RPMI8226 (cell line): Measurements from ENCODE around the gene PTPRD.

Experiments
- DNase-seq: peaks from one replicate; pipeline ENCODE4 v3.0.0-alpha.2; 2015

The PTPRD gene

DNA sequence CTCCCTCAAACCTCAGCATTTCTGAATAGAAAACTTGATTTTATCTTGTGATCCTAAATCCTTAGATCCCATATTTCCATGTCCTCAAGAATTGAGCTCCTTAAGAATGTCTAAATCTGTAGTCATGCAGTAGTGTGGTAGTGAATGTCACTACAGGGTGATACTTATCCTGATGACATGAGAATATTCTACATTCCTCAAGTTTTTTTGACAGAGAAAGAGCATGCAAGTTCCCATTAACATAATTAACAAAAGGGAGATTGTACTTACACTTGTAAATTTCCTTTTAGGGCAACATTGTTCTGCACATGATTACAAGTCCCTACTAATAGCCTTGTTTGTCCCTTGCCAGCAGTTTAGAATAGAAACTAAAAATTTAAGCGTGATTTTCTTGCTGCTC lies 352.3 kb downstream of the PTPRD start:
- no peak for DNase-seq

GRCh38 chr9:10259668-10260067 lies 353.1 kb downstream of the PTPRD start:
- DNase-seq, result no peak

GRCh38 chr9:10255758-10256157 lies 357.0 kb downstream of the PTPRD start:
- no peak for DNase-seq

DNA sequence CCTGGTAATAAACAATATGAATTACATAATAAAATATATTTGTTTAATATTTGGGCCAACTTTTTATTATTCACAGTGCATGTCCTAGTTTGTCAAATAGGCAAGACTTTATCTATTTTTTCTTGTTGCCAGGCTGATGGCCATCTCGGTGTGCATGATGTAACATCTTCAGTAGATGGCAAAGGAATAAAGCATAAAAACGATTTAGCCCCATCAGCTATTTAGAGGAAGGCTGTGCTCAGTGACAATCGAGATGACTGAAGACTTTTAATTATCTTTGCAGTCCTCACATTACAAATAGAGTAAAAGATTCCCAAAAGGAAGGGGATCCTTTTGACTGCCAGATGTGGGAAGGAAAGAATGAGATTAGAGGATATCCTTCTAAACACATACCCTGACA lies 358.5 kb downstream of the PTPRD start:
- DNase-seq, result no peak

- no peak for DNase-seq
These were observed 359.5 kb downstream of the PTPRD start for GRCh38 chr9:10253341-10253740.

- no peak for DNase-seq
These were observed 360.6 kb downstream of the PTPRD start for GRCh38 chr9:10252174-10252573.

DNA sequence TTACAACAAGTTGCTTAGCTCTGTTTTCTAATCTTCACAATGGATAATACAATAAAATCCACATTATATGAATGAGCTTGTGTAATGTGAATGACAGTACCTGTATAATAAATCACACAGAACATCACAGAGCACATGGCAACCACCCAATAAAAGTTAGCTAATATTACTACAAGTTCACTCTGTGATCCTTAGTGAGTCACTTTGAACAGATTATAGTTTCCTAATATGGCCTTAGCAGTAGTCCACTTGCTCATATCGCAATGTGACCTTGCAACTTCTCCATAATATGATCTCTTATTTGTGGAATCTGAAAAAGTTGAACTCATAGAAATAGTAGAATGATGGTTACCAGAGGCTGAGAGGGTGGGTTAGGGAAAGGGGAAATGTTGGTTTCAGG lies 361.3 kb downstream of the PTPRD start:
- DNase-seq, result no peak

DNA sequence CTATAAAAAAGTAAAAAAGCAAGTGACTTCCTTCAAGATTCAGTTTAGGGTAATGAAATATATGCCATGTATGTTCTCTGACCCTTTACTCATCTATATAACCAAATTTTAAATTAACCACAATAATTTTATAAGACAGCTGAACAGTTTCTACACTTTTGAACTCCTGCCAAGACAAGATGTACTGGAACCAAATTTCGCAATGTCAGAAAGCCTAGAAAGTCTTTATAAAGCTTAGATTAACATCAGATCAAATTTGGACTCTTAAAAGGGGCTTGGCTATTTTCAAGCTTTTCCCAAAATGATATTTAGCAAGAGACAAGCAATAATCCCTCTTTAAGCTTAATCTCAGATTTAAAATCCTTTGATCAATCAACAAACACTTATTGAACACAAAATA lies 362.6 kb downstream of the PTPRD start:
- DNase-seq, result no peak

DNA sequence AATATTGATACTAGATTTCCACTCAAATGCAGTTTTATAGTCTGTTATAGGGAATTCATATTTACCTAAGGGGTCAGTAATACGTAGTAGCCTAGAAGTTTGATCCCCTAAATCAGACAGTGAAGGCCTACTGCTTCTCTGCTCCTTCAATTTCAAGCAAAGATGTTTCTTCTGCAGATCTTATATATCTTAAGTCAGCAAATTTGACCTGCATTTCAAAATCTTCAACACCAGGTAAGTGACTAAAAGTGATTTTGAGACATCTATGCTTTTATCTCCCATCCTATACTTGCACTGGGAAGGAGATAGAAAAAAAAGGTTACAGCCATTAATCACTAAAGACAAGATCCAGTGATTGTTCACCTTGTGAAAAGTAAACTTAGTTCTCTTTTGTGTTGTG lies 363.9 kb downstream of the PTPRD start:
- no peak for DNase-seq

- DNase-seq, result no peak
These were observed 370.5 kb downstream of the PTPRD start for GRCh38 chr9:10242255-10242654.

- DNase-seq, result no peak
These were observed 374.7 kb downstream of the PTPRD start for GRCh38 chr9:10238087-10238486.

DNA sequence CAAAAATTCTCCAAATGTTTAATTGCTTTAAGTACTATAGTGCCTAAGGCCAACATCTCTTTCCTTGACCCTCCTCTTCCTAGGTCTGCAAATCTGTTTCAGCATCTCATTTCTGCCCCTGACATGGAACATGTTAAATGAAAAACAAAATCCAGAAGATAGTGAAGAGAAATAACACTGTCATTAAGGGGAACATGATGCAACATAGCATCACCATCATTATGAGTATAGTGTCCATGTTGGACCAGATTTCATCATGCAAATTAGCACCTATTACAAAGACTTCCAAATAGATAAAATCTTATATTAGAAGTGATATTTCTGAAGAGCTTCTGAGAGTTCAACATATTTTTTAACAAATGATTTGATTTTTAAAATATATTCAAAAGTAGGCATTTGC lies 375.2 kb downstream of the PTPRD start:
- no peak for DNase-seq

DNA sequence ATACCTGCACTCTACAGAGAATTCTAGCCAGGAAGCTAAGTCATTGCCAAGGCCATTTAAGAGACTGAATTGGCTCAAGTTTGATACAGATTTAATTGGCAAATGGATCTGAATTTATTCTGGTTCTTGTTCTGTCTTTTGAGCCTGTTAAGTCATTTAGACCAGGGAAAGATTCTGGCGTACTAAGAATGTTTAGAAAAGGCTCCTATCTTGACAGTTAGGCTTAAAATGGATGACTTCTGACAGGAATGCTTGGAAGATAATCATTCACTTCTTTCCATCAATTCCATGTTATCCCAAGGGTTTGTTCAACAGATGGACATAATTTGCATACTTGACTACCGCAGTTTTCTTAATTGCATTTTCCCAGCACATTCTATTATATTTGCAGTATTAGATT lies 376.6 kb downstream of the PTPRD start:
- DNase-seq, result no peak

DNA sequence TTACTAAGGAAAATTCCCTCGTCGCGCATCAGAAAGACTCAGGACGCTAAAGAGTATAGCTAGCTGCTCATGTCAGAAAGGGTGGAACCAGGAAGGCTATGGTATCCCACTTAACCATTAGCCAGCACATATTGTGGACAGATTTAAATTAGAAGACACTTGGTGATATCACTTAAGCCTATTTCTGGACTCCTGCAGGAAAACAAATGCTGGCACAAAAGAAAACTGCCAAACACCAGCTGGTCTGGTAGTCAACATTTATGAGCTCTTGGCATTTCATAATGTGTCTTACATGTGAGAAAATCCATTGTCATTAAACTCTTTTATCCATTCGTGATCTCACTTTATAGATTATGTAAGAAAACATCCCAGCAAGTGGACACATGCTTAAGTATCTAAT lies 377.4 kb downstream of the PTPRD start:
- DNase-seq, result no peak

DNA sequence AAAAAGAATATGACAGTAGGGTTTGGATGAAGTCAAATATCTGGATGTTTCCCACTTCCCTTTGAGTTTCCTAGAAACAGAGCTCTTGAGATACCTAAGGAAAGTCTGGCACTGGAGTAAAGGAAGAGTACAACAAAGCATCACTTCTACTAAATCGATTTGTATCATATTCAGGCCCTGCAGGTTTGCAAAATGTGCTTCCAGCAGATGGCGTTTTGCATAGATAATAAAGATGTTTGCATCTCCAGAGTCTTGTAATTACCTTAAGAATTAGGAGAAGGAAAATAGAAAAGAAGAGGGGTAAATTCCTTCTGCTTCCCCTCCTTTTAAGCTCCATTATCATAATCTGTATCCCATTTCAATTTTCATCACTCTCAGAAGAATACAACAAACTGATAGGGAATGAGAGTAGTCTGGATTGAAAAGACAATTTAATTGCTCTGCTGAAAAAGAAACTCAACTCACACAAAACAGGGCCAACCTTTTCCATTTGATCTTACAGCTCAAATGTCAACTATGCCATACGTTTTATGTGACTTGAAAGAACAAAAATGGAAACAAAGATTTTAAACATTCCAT lies 380.4 kb downstream of the PTPRD start:
- peak; percentile 11 for DNase-seq

DNA sequence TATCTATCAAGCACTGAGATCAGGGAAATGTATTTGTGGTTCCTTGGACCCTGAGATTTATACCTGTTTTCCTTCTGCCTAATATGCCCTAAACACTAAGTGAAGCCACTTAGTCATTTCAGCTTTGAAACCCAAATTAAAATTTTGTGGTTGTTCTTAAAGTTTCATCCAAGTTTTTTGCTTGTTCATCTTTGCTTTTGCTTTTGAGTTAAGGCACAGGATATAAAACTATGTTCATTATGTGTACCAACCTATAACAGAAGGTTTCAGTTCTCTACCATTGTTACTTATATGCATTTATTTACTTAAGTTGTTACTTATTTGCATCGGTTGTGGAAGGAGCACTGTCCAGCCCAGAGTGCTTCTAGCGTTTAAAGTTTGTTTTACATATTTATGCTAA lies 382.3 kb downstream of the PTPRD start:
- no peak for DNase-seq

GRCh38 chr9:10228082-10228481 lies 384.7 kb downstream of the PTPRD start:
- DNase-seq, result no peak

GRCh38 chr9:10226996-10227395 lies 385.8 kb downstream of the PTPRD start:
- no peak for DNase-seq

DNA sequence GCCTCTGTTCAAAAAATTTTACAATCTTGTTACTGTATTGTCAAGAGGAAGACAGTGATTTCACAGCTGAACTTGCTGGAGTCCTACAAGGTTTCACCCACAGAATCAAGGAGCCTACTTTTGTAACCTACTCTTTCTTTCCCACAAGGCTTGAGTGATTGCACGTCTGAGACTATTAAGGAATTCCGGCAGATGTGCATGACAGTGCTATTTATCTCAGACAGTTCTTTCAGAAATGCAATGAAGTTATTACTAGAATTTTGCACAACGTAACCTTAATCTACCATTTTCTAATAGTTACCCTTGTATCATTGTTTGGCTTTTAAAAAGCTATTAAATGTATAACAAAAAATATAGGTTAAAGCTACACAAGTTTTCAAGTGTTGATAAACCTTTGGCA lies 400.1 kb downstream of the PTPRD start:
- DNase-seq, result no peak

DNA sequence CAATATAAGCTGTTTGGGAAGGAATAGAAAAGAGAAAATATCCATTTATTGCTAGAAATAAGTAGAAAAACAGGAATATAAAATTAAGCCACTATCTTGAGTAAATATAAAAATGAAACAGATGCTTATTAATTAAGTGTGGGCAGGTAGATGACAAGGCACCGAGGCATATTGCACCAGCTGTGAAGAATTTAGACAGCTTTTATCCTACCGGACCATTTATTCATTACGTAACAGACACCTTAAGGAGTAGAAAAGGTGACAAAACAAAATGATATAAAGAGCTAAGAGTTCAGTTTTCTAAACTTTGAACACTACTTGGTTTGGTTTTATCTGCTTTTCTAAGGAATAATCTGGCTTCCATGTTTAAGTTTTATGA lies 404.1 kb downstream of the PTPRD start:
- DNase-seq, result no peak

DNA sequence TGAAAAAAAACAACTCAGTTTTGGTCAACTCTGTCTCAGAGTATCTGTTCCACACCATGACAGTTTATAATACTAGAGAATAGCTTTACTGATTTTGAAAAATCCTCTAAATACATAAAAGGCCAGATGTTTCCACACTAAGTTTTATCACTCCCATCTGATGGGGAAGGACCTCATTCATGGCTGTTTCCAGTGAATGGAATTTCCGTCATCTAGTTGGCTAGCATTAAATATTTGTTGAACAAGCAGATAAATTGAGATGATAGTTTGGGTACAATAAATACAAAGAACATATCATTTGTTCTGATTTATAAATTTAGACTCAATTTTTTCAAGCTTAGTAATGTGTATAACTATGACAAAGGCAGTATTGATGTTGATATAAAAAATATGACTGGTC lies 408.5 kb downstream of the PTPRD start:
- DNase-seq, result no peak

DNA sequence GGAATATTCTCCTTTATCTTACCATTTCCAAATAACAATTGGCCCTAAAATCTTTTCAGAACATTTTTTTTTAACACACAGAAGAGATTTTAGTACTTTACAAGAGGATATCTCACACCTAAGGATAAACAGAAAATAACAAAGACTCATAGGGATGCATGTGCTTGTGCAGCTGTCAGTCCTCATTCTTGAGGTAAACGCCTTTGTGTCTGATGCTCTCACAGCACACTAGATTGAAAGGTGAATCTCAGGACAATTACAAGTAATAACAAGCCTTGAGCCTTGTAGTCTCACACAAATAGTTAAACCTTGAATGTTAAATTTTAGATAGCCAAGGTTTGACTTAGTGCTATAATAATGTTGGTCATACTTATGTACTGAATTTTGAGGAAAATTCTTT lies 439.2 kb downstream of the PTPRD start:
- DNase-seq, result no peak

DNA sequence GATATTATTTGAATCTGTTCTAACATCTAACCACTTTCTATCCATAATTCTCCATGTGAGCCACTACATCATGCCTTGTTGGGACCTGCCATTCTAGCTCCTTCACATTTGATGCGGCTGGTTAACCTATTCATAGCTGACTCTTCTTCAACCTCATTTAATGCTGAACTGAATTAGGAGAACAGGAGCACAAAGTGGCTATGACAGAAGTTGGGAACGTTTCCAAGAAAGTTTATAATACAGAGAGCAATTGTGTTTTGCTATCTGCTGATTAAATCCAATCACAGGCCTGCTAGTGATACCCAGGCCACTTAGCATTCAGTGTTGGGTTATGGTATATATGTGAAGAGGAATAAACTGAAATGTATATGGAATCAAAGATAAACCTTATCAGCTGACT lies 440.3 kb downstream of the PTPRD start:
- DNase-seq, result no peak

DNA sequence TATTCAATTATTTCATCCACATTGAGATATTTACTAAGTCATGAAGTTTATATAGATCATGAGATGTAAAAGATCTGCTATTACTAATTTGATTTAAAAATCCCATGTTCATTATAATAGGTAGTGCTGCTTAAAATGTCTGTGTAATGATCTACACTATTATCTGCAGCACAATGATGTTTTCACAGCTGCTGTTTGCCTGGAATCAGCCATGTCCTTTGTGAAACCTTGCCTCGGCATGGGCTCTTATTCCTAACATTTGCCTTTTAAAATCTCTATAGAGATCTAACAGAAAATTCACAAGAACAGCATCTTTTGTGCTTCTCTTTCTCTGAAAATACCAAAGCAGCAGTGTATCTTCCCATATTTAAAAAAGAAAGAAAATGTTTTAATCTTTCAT lies 444.6 kb downstream of the PTPRD start:
- no peak for DNase-seq

DNA sequence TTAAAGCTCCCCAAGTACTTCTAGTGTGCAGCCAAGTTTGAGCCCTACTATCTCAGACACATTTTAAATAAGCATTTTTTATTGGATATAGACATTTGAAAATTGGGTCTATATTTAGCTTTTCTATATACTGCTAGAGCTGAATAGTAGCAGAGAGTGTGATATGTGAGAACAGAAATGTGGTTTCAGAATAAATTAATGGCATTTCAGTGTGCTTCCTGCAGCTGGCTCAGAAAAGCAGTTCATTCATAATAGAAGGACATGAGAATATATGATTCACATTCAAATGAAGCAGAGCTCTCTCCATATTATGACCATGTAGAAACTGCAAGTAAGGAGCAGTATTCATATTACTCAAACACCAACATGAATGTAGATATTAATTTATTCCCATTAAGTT lies 464.0 kb downstream of the PTPRD start:
- no peak for DNase-seq
